SK-N-SH treated with all-trans-retinoic acid at 6 μM for 48 hours (cell line): Measurements from ENCODE around the gene UNC5B.
A peak's percentile ranks its signal among the peaks of the same experiment; 100 is the strongest.

Experiments
- ATAC-seq: fragments of 200-7000 bp; cut with Tn5 transposase; 3 replicates; pipeline ENCODE4 v1.9.1; 2020; ENCODE audit warnings: mild to moderate bottlenecking, moderate library complexity
- BACH2 ChIP-seq: fragments of 250-450 bp; sonication (Bioruptor Pico); IDR thresholded peaks from 2 replicates; pipeline ENCODE4 v1.9.0; 2021; ENCODE audit warnings: mild to moderate bottlenecking, borderline replicate concordance
- ESRRG ChIP-seq: fragments of 250-450 bp; sonication (Bioruptor Pico); IDR thresholded peaks from 2 replicates; pipeline ENCODE4 v1.6.1; 2021; ENCODE audit warnings: mild to moderate bottlenecking
- GLIS3 ChIP-seq: fragments of 250-450 bp; sonication (Bioruptor Pico); IDR thresholded peaks from 2 replicates; pipeline ENCODE4 v1.5.0; 2020; ENCODE audit warnings: mild to moderate bottlenecking, moderate library complexity
- ISL1 ChIP-seq: fragments of 250-450 bp; sonication (Bioruptor Pico); IDR thresholded peaks from 2 replicates; pipeline ENCODE4 v2.1.2; 2022; ENCODE audit warnings: mild to moderate bottlenecking, moderate library complexity
- OSR1 ChIP-seq: fragments of 250-450 bp; sonication (Bioruptor Pico); IDR thresholded peaks from 2 replicates; pipeline ENCODE4 v1.8.0; 2022; ENCODE audit warnings: moderate library complexity, mild to moderate bottlenecking, inconsistent platforms
- PPARA ChIP-seq: fragments of 250-450 bp; sonication (Bioruptor Pico); IDR thresholded peaks from 2 replicates; pipeline ENCODE4 v1.5.0; 2020; ENCODE audit warnings: mild to moderate bottlenecking, borderline replicate concordance
- RARB ChIP-seq: fragments of 250-450 bp; sonication (Bioruptor Pico); IDR thresholded peaks from 2 replicates; pipeline ENCODE4 v1.8.0; 2021; ENCODE audit warnings: mild to moderate bottlenecking, moderate library complexity
- SNAI2 ChIP-seq: fragments of 250-450 bp; sonication (Bioruptor Pico); IDR thresholded peaks from 2 replicates; pipeline ENCODE4 v1.5.0; 2020; ENCODE audit warnings: mild to moderate bottlenecking, moderate library complexity
- TCF4 ChIP-seq: fragments of 250-450 bp; sonication (Bioruptor Pico); IDR thresholded peaks from 2 replicates; pipeline ENCODE4 v1.8.0; 2021; ENCODE audit warnings: mild to moderate bottlenecking, moderate library complexity, borderline replicate concordance
- TOX ChIP-seq: fragments of 250-450 bp; sonication (Bioruptor Pico); IDR thresholded peaks from 2 replicates; pipeline ENCODE4 v1.8.0; 2021; ENCODE audit warnings: mild to moderate bottlenecking, moderate library complexity, borderline replicate concordance
- ZC3H10 ChIP-seq: fragments of 250-450 bp; sonication (Bioruptor Pico); IDR thresholded peaks from 2 replicates; pipeline ENCODE4 v1.5.1; 2021; ENCODE audit warnings: mild to moderate bottlenecking, moderate library complexity
- ZFP3 ChIP-seq: fragments of 250-450 bp; sonication (Bioruptor Pico); IDR thresholded peaks from 2 replicates; pipeline ENCODE4 v1.5.0; 2020; ENCODE audit warnings: mild to moderate bottlenecking, moderate library complexity
- ZFP30 ChIP-seq: fragments of 450-650 bp; formaldehyde crosslinking; IDR thresholded peaks from 2 replicates; pipeline ENCODE4 v1.5.0; 2022; ENCODE audit warnings: mild to moderate bottlenecking, moderate library complexity
- ZNF8 ChIP-seq: fragments of 450-650 bp; formaldehyde crosslinking; IDR thresholded peaks from 2 replicates; pipeline ENCODE4 v1.5.0; 2020; ENCODE audit warnings: mild to moderate bottlenecking, moderate library complexity
- TF ChIP-seq, protein P1 (sequence below): fragments of 250-450 bp; sonication (Bioruptor Pico); IDR thresholded peaks from 2 replicates; pipeline ENCODE4 v1.8.0; 2021; ENCODE audit warnings: low read depth, mild to moderate bottlenecking, moderate library complexity, borderline replicate concordance
- TF ChIP-seq, protein P2 (sequence below): fragments of 250-450 bp; sonication (Bioruptor Pico); IDR thresholded peaks from 2 replicates; pipeline ENCODE4 v1.8.0; 2020; ENCODE audit warnings: mild to moderate bottlenecking, moderate library complexity, borderline replicate concordance
- TF ChIP-seq, protein P3 (sequence below): fragments of 250-450 bp; sonication (Bioruptor Pico); IDR thresholded peaks from 2 replicates; pipeline ENCODE4 v1.5.1; 2020; ENCODE audit warnings: low read depth, mild to moderate bottlenecking, moderate library complexity
- TF ChIP-seq, protein P4 (sequence below): fragments of 250-450 bp; sonication (Bioruptor Pico); IDR thresholded peaks from 2 replicates; pipeline ENCODE4 v1.5.1; 2021; ENCODE audit warnings: mild to moderate bottlenecking, moderate library complexity
- TF ChIP-seq, protein P5 (sequence below): fragments of 250-450 bp; sonication (Bioruptor Pico); IDR thresholded peaks from 2 replicates; pipeline ENCODE4 v1.5.0; 2020; ENCODE audit warnings: mild to moderate bottlenecking, moderate library complexity

Gene UNC5B

DNA sequence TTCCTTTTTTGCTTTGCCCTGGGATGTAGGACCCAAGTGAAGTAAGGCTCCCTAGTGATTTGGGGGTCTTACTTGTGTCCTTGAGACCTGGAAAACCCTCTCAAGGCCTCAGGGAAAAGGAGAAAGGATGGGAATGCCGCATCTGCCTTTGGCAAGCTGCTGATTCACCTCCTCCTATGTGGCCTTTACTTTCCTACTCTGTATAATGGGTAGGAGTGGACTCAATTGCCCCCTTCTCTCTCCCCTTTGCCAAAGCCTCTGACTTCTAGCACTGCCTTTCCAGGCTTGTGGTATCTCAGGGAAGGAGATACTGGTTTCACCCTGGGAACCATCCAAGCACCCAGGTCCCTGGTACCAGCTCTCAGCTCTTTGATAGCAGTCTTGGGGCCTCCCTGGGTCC, 35.4 kb downstream of the UNC5B start (continued):
- TF ChIP-seq ESRRG (CRISPR knock-in tag) = no peak
- TF ChIP-seq, protein P1, sequence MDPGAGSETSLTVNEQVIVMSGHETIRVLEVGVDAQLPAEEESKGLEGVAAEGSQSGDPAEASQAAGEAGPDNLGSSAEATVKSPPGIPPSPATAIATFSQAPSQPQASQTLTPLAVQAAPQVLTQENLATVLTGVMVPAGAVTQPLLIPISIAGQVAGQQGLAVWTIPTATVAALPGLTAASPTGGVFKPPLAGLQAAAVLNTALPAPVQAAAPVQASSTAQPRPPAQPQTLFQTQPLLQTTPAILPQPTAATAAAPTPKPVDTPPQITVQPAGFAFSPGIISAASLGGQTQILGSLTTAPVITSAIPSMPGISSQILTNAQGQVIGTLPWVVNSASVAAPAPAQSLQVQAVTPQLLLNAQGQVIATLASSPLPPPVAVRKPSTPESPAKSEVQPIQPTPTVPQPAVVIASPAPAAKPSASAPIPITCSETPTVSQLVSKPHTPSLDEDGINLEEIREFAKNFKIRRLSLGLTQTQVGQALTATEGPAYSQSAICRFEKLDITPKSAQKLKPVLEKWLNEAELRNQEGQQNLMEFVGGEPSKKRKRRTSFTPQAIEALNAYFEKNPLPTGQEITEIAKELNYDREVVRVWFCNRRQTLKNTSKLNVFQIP (CRISPR knock-in tag) = no peak
- TF ChIP-seq, all 23 proteins: peak for 0

DNA sequence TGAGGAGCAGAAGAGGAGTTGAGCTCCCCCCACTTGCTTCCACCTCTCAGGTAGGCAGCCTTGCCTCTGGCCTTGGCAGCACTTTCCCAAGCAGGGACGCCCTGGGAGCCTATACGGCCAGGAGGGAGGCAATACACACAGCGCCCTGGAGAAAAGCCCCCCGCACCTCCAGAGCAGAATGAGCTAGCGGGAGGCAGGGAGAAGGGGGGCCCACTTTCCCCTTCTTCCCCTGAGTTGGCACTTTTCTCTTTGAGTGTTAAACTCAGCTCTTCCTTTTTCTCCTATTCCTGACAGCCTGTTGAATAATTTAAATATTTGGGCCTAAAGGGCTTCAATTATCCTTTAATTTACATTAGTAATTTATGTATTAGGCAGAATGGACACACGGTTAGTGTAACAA, 35.8 kb downstream of the UNC5B start:
- no peak for ATAC-seq
- no peak for TF ChIP-seq TOX (CRISPR knock-in tag)

DNA sequence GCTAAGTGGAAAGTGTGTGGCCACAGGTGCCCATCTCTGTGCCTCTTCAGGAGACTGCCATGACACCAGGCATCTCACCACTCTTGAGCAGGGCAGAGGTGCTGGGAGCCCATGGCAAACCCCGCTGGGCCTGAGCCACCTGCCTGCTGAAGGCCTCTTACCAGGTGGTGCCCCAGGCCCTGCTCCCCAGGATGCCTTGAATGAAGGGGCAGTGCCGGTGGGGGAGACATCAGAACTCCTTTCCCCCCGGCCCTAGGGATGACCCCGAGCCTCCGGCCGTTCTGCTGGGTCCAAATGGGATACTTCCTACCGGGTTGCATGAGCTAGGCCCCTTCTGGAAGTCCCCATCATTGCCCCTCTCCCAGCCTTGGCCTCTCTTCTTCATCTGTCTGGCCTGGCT, 37.6 kb downstream of the UNC5B start:
- TF ChIP-seq BACH2 (CRISPR knock-in tag) = no peak
- TF ChIP-seq ESRRG (CRISPR knock-in tag) = no peak
- no peak for TF ChIP-seq TCF4 (CRISPR knock-in tag)
- no peak for TF ChIP-seq RARB (CRISPR knock-in tag)
- TF ChIP-seq ZFP3 (CRISPR knock-in tag) = no peak
- no peak for TF ChIP-seq PPARA (CRISPR knock-in tag)
- TF ChIP-seq, protein P2, sequence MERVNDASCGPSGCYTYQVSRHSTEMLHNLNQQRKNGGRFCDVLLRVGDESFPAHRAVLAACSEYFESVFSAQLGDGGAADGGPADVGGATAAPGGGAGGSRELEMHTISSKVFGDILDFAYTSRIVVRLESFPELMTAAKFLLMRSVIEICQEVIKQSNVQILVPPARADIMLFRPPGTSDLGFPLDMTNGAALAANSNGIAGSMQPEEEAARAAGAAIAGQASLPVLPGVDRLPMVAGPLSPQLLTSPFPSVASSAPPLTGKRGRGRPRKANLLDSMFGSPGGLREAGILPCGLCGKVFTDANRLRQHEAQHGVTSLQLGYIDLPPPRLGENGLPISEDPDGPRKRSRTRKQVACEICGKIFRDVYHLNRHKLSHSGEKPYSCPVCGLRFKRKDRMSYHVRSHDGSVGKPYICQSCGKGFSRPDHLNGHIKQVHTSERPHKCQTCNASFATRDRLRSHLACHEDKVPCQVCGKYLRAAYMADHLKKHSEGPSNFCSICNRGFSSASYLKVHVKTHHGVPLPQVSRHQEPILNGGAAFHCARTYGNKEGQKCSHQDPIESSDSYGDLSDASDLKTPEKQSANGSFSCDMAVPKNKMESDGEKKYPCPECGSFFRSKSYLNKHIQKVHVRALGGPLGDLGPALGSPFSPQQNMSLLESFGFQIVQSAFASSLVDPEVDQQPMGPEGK (CRISPR knock-in tag) = no peak
- TF ChIP-seq ZC3H10 = no peak
- no peak for TF ChIP-seq OSR1 (CRISPR knock-in tag)
- no peak for TF ChIP-seq GLIS3 (CRISPR knock-in tag)
- TF ChIP-seq, protein P3, sequence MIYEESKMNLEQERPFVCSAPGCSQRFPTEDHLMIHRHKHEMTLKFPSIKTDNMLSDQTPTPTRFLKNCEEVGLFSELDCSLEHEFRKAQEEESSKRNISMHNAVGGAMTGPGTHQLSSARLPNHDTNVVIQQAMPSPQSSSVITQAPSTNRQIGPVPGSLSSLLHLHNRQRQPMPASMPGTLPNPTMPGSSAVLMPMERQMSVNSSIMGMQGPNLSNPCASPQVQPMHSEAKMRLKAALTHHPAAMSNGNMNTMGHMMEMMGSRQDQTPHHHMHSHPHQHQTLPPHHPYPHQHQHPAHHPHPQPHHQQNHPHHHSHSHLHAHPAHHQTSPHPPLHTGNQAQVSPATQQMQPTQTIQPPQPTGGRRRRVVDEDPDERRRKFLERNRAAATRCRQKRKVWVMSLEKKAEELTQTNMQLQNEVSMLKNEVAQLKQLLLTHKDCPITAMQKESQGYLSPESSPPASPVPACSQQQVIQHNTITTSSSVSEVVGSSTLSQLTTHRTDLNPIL = no peak
- TF ChIP-seq, protein P1 (CRISPR knock-in tag) = no peak
- TF ChIP-seq ISL1 (CRISPR knock-in tag) = no peak
- no peak for TF ChIP-seq ZNF8 (CRISPR knock-in tag)
- no peak; the same call in 2 of the 3 replicates for ATAC-seq

DNA sequence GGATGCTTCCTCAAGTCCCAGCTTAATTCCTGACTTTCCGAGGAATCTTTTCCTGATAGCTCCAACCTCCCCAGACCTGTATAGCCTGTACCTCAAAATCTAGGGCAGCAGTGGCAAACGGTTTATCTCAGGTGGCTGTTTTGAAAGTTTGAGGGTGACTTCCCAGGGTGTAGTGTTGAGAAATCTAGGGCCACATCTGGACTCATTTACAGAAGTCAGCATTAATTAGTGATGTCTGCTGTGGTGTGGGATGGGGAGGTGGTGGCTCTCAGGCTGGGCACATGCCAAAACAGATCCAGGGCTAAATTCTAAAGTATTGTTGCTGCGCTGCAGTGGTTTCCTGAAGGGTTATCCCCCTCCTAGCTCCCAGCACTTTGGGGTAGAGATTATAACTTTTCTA, 38.0 kb downstream of the UNC5B start:
- ATAC-seq = peak; percentile 25
- TF ChIP-seq TOX (CRISPR knock-in tag) (no peak), ZFP30 (CRISPR knock-in tag) (no peak), ESRRG (CRISPR knock-in tag) (no peak), BACH2 (CRISPR knock-in tag) (no peak), RARB (CRISPR knock-in tag) (no peak), GLIS3 (CRISPR knock-in tag) (no peak), SNAI2 (CRISPR knock-in tag) (no peak), ISL1 (CRISPR knock-in tag) (no peak), PPARA (CRISPR knock-in tag) (no peak), TCF4 (CRISPR knock-in tag) (no peak), ZC3H10 (no peak), OSR1 (CRISPR knock-in tag) (no peak), ZNF8 (CRISPR knock-in tag) (no peak)
- TF ChIP-seq, protein P1 (CRISPR knock-in tag) = no peak
- TF ChIP-seq, protein P4, sequence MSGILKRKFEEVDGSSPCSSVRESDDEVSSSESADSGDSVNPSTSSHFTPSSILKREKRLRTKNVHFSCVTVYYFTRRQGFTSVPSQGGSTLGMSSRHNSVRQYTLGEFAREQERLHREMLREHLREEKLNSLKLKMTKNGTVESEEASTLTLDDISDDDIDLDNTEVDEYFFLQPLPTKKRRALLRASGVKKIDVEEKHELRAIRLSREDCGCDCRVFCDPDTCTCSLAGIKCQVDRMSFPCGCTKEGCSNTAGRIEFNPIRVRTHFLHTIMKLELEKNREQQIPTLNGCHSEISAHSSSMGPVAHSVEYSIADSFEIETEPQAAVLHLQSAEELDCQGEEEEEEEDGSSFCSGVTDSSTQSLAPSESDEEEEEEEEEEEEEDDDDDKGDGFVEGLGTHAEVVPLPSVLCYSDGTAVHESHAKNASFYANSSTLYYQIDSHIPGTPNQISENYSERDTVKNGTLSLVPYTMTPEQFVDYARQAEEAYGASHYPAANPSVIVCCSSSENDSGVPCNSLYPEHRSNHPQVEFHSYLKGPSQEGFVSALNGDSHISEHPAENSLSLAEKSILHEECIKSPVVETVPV (CRISPR knock-in tag) = no peak
- TF ChIP-seq, protein P5, sequence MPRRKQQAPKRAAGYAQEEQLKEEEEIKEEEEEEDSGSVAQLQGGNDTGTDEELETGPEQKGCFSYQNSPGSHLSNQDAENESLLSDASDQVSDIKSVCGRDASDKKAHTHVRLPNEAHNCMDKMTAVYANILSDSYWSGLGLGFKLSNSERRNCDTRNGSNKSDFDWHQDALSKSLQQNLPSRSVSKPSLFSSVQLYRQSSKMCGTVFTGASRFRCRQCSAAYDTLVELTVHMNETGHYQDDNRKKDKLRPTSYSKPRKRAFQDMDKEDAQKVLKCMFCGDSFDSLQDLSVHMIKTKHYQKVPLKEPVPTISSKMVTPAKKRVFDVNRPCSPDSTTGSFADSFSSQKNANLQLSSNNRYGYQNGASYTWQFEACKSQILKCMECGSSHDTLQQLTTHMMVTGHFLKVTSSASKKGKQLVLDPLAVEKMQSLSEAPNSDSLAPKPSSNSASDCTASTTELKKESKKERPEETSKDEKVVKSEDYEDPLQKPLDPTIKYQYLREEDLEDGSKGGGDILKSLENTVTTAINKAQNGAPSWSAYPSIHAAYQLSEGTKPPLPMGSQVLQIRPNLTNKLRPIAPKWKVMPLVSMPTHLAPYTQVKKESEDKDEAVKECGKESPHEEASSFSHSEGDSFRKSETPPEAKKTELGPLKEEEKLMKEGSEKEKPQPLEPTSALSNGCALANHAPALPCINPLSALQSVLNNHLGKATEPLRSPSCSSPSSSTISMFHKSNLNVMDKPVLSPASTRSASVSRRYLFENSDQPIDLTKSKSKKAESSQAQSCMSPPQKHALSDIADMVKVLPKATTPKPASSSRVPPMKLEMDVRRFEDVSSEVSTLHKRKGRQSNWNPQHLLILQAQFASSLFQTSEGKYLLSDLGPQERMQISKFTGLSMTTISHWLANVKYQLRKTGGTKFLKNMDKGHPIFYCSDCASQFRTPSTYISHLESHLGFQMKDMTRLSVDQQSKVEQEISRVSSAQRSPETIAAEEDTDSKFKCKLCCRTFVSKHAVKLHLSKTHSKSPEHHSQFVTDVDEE = no peak
